ENCODE results near the gene CFAP74.

The CFAP74 gene

DNA sequence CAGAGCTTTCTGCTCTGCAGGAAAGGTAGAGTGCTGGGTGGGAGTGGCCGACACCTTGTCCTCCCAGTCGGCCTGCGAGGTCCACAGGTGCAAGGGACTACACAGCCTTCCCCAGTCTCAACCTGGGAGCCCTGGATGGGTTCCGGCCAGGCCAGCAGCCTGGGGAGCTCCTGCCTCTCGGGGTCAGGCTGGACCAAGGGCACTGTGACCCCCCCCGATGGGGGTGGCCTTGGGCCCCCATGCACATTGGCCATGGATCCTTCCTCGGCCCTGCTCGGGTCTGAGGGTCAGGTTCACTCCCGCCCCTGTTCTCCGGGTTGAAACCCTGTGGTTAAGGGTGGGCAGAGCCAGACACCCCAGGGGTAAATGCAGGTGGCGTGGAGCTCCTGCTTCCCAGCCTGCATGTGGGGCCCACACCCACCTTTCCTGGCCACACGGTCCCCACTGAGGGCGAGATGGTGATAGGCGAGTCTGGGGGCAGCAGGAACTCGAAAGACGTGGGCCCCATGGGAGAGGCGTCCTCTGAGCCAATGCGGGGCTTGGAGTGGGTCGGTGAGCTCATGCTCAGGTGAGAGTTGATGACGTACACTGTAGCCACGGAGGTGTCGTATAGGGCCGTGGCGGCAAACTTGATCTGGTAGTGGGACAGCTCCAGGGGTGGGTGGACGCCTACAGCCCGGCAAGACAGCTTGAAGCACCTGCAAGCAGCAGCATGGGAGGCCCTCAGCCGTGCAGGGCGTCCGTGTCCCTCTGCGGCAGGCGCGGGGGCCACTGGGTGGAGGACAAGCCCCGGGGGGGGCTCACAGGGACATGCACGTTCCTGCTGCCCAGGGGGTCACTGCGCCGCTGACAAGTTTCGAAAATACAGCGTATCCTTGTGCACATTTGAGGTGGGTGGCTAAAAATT, 73.7 kb downstream of the CFAP74 start:
- in situ Hi-C loops (cut with HindIII; ENCODE audit: low sequenced_read_pairs): no loop called here

DNA sequence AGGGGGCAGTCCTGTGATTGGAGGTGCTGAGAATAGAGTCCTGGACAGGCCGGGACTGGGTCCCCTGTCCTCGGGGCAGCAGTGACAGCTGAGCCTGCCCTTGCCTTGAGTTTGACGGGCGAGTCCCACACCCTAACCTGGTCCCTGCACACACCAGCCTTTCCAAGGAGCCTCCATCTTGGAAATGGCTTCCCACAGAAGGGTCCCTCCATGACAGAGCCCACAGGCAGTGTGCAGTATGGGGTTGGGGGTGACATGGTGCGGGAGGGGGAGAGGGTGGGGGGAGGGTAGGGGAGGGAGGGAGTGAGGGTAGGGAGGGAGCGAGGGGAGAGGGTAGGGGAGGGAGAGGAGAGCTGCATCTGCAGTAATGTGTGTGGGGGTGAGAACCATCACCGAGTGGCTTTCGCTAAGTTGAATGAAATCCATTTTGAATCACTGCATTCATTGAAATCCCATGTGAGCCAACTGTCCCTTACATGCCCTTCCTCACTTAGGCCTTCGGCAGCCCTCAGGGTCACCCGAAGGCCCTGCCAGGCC, 74.4 kb downstream of the CFAP74 start:
- in situ Hi-C loops (cut with HindIII; ENCODE audit: low sequenced_read_pairs): no loop called here

DNA sequence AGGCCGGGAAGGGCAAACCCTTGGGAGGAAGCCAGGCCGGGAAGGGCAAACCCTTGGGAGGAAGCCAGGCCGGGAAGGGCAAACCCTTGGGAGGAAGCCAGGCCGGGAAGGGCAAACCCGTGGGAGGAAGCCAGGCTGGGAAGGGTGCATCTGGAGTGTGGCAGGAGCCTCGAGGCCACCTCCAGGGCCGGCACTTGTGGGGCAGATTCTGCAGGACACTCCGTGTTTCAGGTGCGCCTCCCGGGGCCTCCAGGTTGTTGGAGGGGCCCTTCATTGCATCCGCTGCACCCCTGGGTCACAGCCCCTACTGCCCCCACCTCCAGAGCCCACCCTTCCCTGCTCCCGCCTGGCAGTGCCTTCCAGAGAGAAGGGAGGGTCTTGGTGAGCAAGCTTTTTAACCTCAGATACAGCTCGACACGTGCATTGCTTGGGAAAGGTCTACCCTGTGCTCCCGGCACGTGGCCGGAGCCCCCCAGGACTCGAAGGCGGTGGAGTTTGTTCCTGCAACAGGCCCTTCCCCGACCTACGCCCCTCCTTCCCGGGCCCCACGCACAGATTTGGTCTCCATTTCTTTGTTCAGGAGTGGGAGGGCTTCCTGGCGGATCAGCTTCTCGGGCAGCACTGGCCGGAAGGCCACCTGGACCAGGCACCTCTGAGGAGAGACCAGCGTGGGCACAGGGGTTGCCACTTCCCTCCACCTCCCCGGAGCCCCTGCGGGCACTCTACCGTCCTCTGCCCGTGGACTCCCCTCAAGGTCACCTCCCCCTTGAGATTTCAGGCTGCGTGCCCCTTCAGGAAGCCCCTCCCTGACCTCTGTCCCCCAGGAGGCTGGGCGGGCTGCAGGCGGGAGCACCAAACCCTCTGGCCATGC, 75.1 kb downstream of the CFAP74 start:
- in situ Hi-C loops (cut with HindIII; ENCODE audit: low sequenced_read_pairs): no loop called here

DNA sequence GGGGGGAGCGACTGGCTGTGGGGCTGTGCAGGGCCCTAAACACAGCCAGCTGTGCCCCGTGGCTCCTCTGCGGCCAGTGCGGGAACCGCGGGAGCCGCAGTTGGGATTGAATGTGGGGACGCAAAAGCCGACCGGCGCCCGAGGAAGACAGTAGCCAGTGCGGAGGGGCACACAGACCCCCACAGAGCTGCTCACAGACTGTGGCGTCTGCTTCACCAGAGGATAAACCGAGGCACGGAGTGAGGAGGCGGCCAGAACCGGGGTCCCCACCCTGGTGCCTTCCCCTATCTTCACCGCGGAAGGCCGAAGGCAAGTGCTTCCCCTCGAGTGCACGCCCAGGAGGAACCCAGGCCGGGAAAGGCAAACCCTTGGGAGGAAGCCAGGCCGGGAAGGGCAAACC, 75.8 kb downstream of the CFAP74 start:
- in situ Hi-C loops (cut with HindIII; ENCODE audit: low sequenced_read_pairs): no loop called here

DNA sequence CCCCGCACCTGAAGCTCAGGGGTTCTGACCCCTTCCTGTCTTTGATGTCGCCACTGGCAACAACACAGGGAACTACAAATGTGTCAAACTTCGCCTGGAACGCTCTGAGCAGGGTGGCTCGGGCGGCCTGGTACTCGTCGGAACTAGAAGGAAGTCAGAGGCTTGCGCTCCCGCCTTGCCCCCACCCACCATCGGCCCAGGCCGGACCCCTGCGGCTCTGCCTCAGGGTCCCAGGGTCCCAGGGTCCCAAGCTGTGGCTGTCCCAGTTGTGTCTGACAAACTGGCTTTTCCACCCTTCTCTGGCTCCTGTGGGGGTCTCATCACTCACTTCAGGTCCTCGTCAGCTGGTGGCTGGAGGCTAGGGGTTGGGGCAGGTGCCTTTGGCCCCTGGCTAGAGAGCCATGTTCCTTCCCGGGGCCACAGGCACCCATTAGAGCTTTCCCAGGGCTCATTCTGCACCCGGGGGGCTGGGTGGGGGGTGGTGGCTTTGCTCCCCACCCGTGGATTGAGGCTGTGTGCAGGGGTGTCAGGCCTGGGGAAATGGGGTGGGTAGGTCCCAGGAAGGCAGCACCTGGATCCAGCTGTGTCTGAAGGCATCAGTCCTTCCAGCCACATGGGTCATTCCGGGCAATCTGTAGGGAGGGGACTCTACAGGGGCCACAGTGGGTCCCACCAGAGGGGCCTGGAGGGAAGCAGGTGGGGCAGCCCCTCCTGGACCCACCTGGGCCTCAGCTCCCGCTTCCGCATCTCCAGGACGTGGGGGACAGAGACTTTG, 76.5 kb downstream of the CFAP74 start:
- in situ Hi-C loops (cut with HindIII; ENCODE audit: low sequenced_read_pairs): no loop called here

DNA sequence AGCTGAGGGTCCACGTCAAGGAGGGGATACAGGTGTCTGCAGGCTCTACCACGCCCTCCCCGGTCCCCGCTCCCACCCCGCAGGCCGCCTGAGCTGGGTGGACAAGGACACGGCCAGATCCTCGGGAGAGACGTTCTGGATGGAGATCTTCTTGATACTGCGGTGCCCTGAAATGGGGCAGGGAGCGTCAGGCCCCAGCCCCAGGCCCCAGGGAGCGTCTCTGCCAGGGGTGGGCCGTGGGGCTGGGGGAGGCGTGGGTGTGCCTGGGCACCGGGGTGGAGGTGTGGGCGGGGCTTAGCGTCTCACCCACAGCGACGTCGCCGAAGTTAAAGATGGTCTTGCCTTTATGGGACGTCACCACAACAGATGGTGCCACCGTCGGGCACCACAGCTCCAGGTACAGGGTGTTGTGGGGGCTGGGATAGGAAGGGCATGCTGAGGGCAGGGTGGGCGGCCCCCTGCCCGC, 77.2 kb downstream of the CFAP74 start:
- in situ Hi-C loops (cut with HindIII; ENCODE audit: low sequenced_read_pairs): no loop called here

DNA sequence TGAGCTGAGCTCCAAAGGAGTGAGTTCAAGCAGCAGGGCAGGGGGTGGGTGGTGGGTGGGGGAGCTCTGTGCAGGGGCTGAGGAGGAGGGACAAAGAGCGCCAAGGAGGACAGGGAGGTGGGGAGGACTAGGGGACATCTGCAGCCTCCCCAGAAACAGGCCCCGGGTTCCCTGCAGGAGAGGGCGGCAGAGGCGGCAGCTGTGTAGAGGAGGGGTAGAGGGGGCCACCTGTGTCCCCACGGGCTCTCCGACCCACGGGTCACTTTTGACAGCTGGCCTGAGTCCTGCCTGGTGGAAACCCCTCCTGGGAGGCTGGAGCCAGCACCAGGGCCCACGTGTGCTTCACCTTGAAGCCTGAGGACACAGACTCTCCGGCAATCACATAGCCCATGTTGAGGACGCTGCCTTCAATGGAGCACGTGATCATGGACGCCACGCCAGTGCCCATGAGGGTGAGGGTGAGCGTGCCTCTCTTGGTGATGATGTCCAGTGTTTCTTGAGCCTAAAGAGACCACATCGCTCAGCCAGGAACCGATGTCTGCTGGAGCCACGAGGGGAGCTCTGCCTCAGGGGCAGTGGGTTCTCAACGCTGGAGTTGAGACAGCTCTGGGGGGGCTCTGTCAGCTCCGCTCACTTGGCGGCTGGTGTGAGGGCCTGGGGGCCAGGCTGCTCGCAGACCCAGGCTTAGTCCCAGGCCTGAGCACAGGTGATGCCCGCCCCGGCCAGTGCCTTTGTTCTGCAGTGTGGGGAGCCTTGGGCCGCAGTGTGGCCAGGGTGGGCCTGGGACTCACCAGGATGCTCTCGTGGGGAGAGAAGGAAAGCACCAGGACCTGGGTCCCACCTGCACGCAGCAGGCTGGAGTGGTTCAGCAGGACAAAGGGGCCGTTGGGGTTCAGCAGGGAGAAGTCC, 77.9 kb downstream of the CFAP74 start:
- in situ Hi-C loops (cut with HindIII; ENCODE audit: low sequenced_read_pairs): no loop called here

DNA sequence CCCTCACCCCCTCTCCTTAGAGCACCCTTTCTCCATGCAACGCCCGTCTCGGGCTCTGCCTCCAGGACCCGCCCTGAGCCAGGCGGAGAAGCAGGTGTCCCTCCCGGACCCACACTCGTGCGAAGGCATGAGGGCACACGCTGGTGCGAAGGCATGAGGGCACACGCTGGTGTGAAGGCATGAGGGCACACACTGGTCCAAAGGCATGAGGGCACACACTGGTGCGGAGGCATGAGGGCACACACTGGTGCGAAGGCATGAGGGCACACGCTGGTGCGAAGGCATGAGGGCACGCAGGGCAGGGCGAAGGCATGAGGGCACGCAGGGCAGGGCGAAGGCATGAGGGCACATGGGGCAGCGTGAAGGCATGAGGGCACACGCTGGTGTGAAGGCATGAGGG, 78.7 kb downstream of the CFAP74 start:
- in situ Hi-C loops (cut with HindIII; ENCODE audit: low sequenced_read_pairs): no loop called here

DNA sequence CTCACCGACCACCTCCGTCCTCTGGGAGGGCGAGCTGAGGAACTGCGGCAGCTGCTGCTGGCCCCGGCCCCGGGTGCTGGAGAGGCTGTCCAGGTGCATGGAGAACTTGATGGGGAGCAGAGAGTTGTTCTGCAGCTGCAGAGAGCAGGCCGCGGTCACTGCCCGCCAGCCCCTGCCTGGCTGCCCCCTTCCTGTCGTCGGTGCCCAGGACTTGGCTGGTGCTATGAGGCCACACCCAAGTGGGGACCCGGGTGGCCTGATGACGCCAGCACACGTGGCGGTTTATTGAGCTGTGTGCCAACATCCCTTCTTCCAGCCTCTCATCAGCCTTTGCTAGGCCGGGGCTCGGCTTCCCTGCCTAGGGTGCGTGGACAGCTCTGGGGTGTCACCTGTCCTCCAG, 79.2 kb downstream of the CFAP74 start:
- in situ Hi-C loops (cut with HindIII; ENCODE audit: low sequenced_read_pairs): no loop called here

DNA sequence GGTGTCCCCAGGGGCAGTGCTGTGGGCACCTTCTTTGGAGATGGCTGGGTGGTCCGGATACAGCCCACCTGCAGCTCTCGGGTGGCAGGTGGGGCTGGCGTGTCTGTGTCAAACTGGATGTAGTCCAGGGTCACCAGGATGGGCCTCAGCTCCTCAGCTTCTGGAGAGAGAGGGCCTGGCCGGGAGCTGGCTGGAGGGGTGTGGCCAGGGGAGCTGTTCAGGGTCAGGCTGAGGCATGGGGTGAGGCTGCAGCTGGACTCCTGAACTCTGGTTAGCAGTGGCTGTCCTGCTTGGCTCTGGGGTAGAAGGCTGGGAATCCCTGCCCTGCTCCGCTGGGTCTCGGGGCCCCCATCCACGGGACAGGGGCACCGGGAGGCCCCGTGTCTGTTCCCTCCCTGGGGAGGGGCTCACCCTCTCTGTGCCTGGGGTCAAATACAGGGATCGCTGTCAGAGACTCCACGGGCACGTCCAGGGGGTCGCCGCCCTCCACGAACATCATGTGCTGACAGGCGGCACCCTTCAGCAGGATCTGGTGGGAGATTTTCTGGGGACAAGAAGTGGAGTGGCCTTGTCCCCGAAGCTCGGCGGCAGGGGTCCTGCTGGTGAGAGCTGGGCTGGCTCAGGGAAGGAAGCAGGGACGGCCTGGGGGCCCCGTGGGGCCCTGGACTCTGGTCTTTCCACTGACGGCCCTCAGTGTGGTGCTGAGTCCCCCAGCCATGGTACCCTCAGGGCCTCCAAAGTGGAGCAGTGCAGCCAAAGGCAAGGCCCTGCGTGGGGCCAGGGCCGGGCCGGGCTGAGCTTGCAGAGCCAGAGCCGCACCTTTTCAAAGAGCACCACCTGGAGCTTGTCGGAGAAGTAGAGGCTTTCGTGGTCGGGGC, 80.4 kb downstream of the CFAP74 start:
- in situ Hi-C loops (cut with HindIII; ENCODE audit: low sequenced_read_pairs): no loop called here

DNA sequence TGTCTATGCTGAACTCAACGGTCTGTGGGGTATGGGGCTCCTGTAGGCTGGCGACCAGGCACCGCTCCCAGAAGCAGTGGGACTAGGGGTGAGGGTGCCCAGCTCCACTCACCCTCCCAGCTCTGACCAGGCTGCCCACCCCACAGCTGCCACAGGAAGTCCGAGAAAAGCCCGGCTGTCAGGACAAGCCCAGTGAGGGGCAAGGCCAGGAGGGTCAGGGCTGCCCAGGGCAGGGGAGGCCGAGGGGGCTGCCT, 81.0 kb downstream of the CFAP74 start:
- in situ Hi-C loops (cut with HindIII; ENCODE audit: low sequenced_read_pairs): no loop called here

DNA sequence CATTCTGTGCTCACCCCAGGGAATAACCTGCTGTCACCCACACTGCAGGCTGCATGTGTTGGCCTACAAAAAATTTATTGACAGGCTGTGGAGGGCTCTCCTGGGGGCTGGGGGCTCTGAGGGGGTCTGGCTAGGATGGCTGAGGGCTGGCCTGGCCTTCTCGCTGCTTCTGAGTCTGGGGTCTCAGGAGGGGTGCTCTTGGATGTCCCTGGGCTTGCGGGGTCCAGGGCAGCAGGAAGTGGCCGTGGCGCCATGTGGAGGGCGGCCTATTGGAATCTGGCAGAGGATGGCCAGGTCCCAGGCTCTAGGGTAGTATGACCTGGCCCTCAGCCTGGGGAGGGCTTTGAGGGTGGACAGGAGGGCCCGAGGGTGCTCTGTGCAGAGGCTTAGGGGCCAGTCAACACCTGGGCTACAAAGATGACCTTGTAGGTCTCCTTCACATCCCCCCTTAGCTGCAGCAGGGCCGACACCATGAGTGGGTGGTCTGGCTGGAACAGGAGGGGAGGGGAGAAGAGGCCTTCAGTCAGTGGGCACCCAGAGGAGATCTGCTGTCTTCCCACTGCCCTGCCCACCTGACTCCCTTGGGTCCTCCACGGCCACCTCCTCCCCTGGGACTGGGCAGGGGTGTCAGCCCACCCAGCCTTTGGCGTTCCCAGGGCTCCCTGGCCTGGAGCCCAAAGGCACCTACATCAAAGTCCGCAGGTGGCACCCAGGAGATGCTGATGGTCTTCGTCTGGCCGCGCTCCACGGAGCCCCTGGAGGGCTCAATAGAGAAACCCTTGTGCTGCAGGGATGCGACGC, 81.5 kb downstream of the CFAP74 start:
- in situ Hi-C loops (cut with HindIII; ENCODE audit: low sequenced_read_pairs): no loop called here

DNA sequence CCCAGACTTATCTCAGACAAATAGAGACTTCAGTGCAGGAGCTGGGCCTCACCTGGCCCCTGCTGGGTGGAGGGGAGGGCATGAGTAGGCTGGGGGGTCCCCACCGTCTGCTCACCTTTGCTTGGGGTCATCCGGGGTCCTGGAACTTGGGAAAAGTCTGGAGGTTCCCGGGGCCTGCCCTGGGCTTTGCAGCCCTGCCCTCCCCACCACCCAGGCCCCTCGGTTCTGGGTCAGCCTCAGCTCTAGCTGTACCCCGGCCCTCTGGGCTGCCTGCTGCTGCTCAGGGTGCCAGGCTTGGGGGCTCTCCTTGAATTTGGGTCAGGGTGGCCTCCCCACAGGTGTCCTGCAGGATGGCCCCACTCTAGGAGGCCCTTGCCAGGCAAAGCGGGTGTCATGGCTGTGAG, 82.1 kb downstream of the CFAP74 start:
- in situ Hi-C loops (cut with HindIII; ENCODE audit: low sequenced_read_pairs): no loop called here

DNA sequence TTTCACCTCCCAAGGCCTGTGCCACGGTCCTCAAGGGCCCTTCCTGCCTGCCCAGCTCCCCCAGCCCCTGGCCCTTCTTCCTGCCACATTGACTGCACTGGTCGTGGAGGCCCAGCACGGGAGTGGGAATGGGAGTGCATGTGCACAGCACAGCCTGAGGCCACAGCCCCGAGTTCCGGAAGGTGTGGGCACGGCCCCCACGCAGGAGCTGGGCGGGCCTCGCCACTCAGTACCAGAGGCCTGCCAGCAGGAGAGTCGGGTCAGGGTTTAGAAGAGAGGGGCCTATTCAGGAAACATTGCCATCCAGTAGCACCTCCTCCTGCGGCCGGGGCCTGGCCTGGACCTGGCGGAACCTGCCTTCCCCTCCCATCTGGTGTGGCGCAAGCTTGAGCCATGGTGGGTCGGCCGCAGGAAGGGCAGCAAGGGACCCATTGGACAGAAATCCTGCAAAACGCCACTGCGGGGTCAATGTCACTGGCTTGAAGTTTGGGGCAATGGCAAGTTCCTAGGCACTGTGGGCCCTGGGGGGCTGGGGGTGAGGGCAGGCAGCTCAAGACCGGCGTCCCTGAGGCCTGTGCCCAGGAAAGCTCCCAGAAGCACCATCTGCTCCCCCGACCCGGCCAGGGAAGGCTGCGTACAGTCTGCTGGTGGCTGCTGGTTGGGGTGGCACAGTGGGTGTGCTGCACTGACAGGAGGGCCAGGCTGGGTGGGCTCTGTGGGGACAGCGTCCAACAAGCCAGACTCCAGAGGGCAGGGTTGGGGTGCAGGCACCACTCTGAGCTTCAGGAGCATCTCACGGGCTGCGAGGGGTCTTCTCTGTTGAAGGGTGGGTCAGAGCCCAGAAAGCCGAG, 82.8 kb downstream of the CFAP74 start:
- in situ Hi-C loops (cut with HindIII; ENCODE audit: low sequenced_read_pairs): no loop called here

DNA sequence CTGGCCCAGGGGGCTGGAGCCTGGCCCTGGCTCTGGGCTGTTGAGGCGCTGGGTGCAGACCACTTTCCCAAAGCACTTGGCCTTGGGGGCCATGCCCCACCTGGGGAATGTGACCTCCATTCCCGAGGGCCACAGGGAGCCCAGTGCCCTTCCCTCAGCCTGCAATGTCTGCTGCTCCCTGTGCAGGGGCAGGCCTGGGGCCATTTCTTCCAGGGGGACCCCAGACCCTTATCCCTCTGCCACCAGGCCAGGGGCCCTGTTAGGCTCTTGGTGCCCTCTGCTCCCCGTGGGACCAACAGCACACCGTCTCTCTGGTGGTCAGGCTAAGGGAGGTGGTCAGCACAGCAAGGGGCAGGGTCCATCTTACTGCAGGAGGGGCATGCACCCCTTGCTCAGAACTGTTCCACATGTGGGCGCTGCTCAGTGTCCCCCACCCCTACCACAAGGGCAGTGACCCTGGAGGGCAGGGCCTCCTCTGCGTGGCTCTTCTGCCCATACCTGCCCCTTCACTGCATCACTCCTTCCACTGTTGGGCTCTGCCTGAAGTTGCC, 83.5 kb downstream of the CFAP74 start:
- in situ Hi-C loops (cut with HindIII; ENCODE audit: low sequenced_read_pairs): no loop called here

DNA sequence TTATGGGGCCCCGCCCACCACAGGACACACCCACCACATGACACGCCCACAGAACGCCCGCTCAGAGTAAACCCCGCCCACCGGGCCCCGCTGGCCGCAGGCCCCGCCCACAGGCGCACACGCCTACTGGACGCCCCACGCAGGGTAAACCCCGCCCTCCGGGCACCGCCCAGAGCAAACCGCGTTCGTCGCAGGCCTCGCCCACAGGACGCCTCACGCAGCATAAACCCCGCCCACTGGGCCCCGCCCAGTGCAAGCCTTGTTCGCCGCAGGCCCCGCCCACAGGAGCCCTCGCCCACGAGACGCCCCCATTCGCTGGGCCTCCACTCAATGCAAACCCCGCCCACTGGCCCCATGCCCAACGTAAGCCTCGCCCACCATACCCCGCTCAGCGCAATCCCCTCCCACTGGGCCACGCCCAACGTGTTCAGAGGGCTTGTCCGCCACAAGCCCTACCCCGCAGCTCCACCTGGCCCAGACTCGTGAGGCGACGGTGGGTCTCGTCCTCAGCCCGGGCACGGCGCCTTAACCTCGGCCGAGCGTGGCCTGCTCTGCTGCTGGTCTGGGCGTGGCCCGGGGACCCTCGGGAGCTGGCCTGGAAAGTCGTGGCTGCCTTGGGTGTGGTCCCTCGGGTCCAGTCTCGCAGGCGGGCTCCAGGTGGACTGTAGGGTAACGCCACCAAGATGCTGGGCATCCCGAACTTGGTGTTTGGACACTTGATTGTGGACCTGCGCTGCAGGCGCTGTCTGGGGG, 84.1 kb downstream of the CFAP74 start:
- in situ Hi-C loops (cut with HindIII; ENCODE audit: low sequenced_read_pairs): no loop called here

Measured in DLD1 (cell line).